HUES48 (cell line): ENCODE measurements around the gene PPARA.

Experiments used
- H3K27ac ChIP-seq: one replicate; pipeline ENCODE4 v1.7.0; 2013; ENCODE audit warnings: low read depth, low read length, inconsistent platforms
- H3K27me3 ChIP-seq: 2 replicates; pipeline ENCODE4 v1.6.1; 2013; ENCODE audit warnings: mild to moderate bottlenecking, low read length; ENCODE audit not compliant: control insufficient read depth, insufficient read depth
- H3K36me3 ChIP-seq: 2 replicates; pipeline ENCODE4 v1.6.1; 2013; ENCODE audit warnings: low read length; ENCODE audit not compliant: control insufficient read depth, insufficient read depth
- H3K4me1 ChIP-seq: 2 replicates; pipeline ENCODE4 v1.6.1; 2013; ENCODE audit warnings: mild to moderate bottlenecking, low read length; ENCODE audit not compliant: control insufficient read depth, insufficient read depth
- H3K4me3 ChIP-seq: 2 replicates; pipeline ENCODE4 v1.5.1; 2013; ENCODE audit warnings: mild to moderate bottlenecking, low read depth, low read length
- H3K9ac ChIP-seq: 2 replicates; pipeline ENCODE4 v1.6.1; 2013; ENCODE audit warnings: mild to moderate bottlenecking, low read depth, low read length, moderate library complexity
- H3K9me3 ChIP-seq: 2 replicates; pipeline ENCODE4 v1.6.1; 2013; ENCODE audit warnings: low read length; ENCODE audit not compliant: control insufficient read depth, insufficient read depth

PPARA gene

GRCh38 chr22:46202897-46203600, 52.7 kb downstream of the PPARA start:
- Histone ChIP-seq H3K4me3 (no peak overlapping the region), H3K27me3 (no peaks in the 10 kb centered on the region), H3K9ac (no peak overlapping the region), H3K27ac (no peak overlapping the region), H3K9me3 (no peaks in the 10 kb centered on the region), H3K36me3 (no peaks in the 10 kb centered on the region), H3K4me1 (peaks cover 10% of the 10 kb centered on the region)

- no peaks in the 10 kb centered on the region for H3K27me3 ChIP-seq
- no peaks in the 10 kb centered on the region for H3K36me3 ChIP-seq
- no peak overlapping the region for H3K4me3 ChIP-seq
- H3K4me1 ChIP-seq: peaks cover 10% of the 10 kb centered on the region
- H3K9ac ChIP-seq: no peak overlapping the region
- peaks cover 1% of the 10 kb centered on the region for H3K9me3 ChIP-seq
- no peak overlapping the region for H3K27ac ChIP-seq
Observed at GRCh38 chr22:46203601-46203980, 53.3 kb downstream of the PPARA start.

- Histone ChIP-seq H3K9me3 (peaks cover 13% of the 10 kb centered on the region), H3K4me1 (no peaks in the 10 kb centered on the region), H3K4me3 (no peak overlapping the region), H3K9ac (no peak overlapping the region), H3K27ac (no peak overlapping the region), H3K36me3 (no peaks in the 10 kb centered on the region), H3K27me3 (no peaks in the 10 kb centered on the region)
Observed at GRCh38 chr22:46209262-46209661, 58.9 kb downstream of the PPARA start.

- H3K4me3 ChIP-seq: no peak overlapping the region
- no peak overlapping the region for H3K27ac ChIP-seq
- no peaks in the 10 kb centered on the region for H3K36me3 ChIP-seq
Observed at GRCh38 chr22:46212195-46212594, 61.9 kb downstream of the PPARA start.

GRCh38 chr22:46213052-46213451, 62.7 kb downstream of the PPARA start:
- Histone ChIP-seq H3K4me1 (no peaks in the 10 kb centered on the region), H3K9me3 (peaks cover 13% of the 10 kb centered on the region), H3K4me3 (no peak overlapping the region), H3K27ac (no peak overlapping the region), H3K9ac (no peak overlapping the region), H3K36me3 (no peaks in the 10 kb centered on the region), H3K27me3 (no peaks in the 10 kb centered on the region)

More at GRCh38 chr22:46212195-46212594, 61.9 kb downstream of the PPARA start:
- Histone ChIP-seq H3K27me3 (no peaks in the 10 kb centered on the region), H3K4me1 (no peaks in the 10 kb centered on the region), H3K9ac (no peak overlapping the region), H3K9me3 (peaks cover 13% of the 10 kb centered on the region)

GRCh38 chr22:46214149-46214548, 63.8 kb downstream of the PPARA start:
- no peaks in the 10 kb centered on the region for H3K36me3 ChIP-seq

GRCh38 chr22:46214616-46215015, 64.3 kb downstream of the PPARA start:
- H3K27me3 ChIP-seq: no peaks in the 10 kb centered on the region
- H3K9ac ChIP-seq: no peak overlapping the region
- no peak overlapping the region for H3K27ac ChIP-seq
- H3K9me3 ChIP-seq: peaks cover 3% of the 10 kb centered on the region; the same call in 1 of the 2 replicates
- no peaks in the 10 kb centered on the region for H3K36me3 ChIP-seq
- no peaks in the 10 kb centered on the region for H3K4me1 ChIP-seq
- no peak overlapping the region for H3K4me3 ChIP-seq

More at GRCh38 chr22:46214149-46214548, 63.8 kb downstream of the PPARA start:
- H3K9ac ChIP-seq: no peak overlapping the region
- no peaks in the 10 kb centered on the region for H3K27me3 ChIP-seq
- no peak overlapping the region for H3K4me3 ChIP-seq
- H3K27ac ChIP-seq: no peak overlapping the region
- H3K9me3 ChIP-seq: peaks cover 7% of the 10 kb centered on the region; the same call in 1 of the 2 replicates
- H3K4me1 ChIP-seq: no peaks in the 10 kb centered on the region

GRCh38 chr22:46219636-46220035, 69.3 kb downstream of the PPARA start:
- Histone ChIP-seq H3K27ac (no peak overlapping the region), H3K9me3 (no peaks in the 10 kb centered on the region), H3K9ac (no peak overlapping the region), H3K4me3 (no peak overlapping the region), H3K4me1 (no peaks in the 10 kb centered on the region), H3K27me3 (no peaks in the 10 kb centered on the region), H3K36me3 (no peaks in the 10 kb centered on the region)

GRCh38 chr22:46220921-46221320, 70.6 kb downstream of the PPARA start:
- Histone ChIP-seq H3K9me3 (no peaks in the 10 kb centered on the region), H3K4me1 (no peaks in the 10 kb centered on the region), H3K27ac (no peak overlapping the region), H3K36me3 (no peaks in the 10 kb centered on the region), H3K9ac (no peak overlapping the region), H3K4me3 (no peak overlapping the region), H3K27me3 (no peaks in the 10 kb centered on the region)

- Histone ChIP-seq H3K27ac (no peak overlapping the region), H3K27me3 (no peaks in the 10 kb centered on the region), H3K36me3 (no peaks in the 10 kb centered on the region), H3K9me3 (no peaks in the 10 kb centered on the region), H3K4me3 (no peak overlapping the region), H3K4me1 (no peaks in the 10 kb centered on the region), H3K9ac (no peak overlapping the region)
Observed at GRCh38 chr22:46224044-46224897, 73.9 kb downstream of the PPARA start.

- no peaks in the 10 kb centered on the region for H3K36me3 ChIP-seq
- no peak overlapping the region for H3K4me3 ChIP-seq
Observed at GRCh38 chr22:46224898-46225290, 74.6 kb downstream of the PPARA start.

More at GRCh38 chr22:46224898-46225290, 74.6 kb downstream of the PPARA start:
- Histone ChIP-seq H3K27me3 (no peaks in the 10 kb centered on the region), H3K4me1 (no peaks in the 10 kb centered on the region), H3K9ac (no peak overlapping the region), H3K9me3 (no peaks in the 10 kb centered on the region), H3K27ac (no peak overlapping the region)
